Osteoblast (primary cell): ENCODE measurements around the gene HES1. TPM values are rescaled to one million over a fixed set of nuclear protein-coding genes. Genes with fewer than 3 reads are reported as not detected.
"Not testable (repeated sequence)": the region's sequence is repeated elsewhere in the genome, so short reads cannot be mapped to it uniquely, and the experiment has no call there.

Experiments
- DNase-seq: peaks from one replicate; pipeline ENCODE4 v3.0.0; 2011; ENCODE audit warnings: low spot score, mixed read lengths; ENCODE audit not compliant: insufficient read length; ENCODE audit errors: missing footprints
- H2AFZ ChIP-seq: 2 replicates; pipeline ENCODE4 v1.6.0; 2011; ENCODE audit warnings: mild to moderate bottlenecking, low read length
- H3K27ac ChIP-seq: 2 replicates; pipeline ENCODE4 v1.5.1; 2011; ENCODE audit warnings: mild to moderate bottlenecking, low read depth, low read length, moderate library complexity
- H3K27me3 ChIP-seq: 2 replicates; pipeline ENCODE4 v1.6.0; 2012; ENCODE audit warnings: mild to moderate bottlenecking, control low read depth, inconsistent platforms, low read length, moderate library complexity; ENCODE audit not compliant: insufficient read depth
- H3K36me3 ChIP-seq: 2 replicates; pipeline ENCODE4 v1.5.1; 2011; ENCODE audit warnings: mild to moderate bottlenecking, low read length, control low read depth, moderate library complexity; ENCODE audit not compliant: insufficient read depth
- H3K4me1 ChIP-seq: 2 replicates; pipeline ENCODE4 v1.5.1; 2011; ENCODE audit warnings: mild to moderate bottlenecking, low read length, control low read depth, moderate library complexity; ENCODE audit not compliant: insufficient read depth
- H3K4me2 ChIP-seq: 2 replicates; pipeline ENCODE4 v1.6.0; 2011; ENCODE audit warnings: mild to moderate bottlenecking, low read length; ENCODE audit not compliant: insufficient read depth
- H3K4me3 ChIP-seq: fragments of 200-600 bp; sonication (generic); 3 replicates; pipeline ENCODE4 v1.5.1; 2012; ENCODE audit warnings: mild to moderate bottlenecking, low read length, inconsistent platforms; ENCODE audit not compliant: insufficient read depth
- H3K79me2 ChIP-seq: 2 replicates; pipeline ENCODE4 v1.6.0; 2012; ENCODE audit warnings: mild to moderate bottlenecking, low read length, control low read depth, inconsistent platforms; ENCODE audit not compliant: insufficient read depth
- H3K9me3 ChIP-seq: 2 replicates; pipeline ENCODE4 v1.5.1; 2011; ENCODE audit warnings: low read depth, low read length, control low read depth
- H4K20me1 ChIP-seq: 2 replicates; pipeline ENCODE4 v1.6.0; 2012; ENCODE audit warnings: mild to moderate bottlenecking, low read length, control low read depth; ENCODE audit not compliant: insufficient read depth
- CTCF ChIP-seq: IDR thresholded peaks from 2 replicates; pipeline ENCODE4 v1.5.1; 2011; ENCODE audit warnings: mild to moderate bottlenecking, low read depth, low read length, moderate library complexity; ENCODE audit errors: extremely low read depth
- total RNA-seq: library from RNA; depleted of rRNA; stranded (reverse); fragments of >200 nt; gene quantifications from 2 replicates; pipeline ENCODE4 v1.2.3, GENCODE V29; 2012

Gene HES1
- total RNA-seq, 1 donor, result 4.7 TPM

- H3K79me2 ChIP-seq, result no peaks in the 10 kb centered on the region
- TF ChIP-seq CTCF, result no peak
- no peak overlapping the region for H2AFZ ChIP-seq
- H3K27ac ChIP-seq, result no peak overlapping the region
- H3K4me2 ChIP-seq, result no peak overlapping the region
- no peak for DNase-seq
- H3K4me3 ChIP-seq, result no peak overlapping the region
- H4K20me1 ChIP-seq, result no peaks in the 10 kb centered on the region
- H3K36me3 ChIP-seq, result no peaks in the 10 kb centered on the region
- H3K9me3 ChIP-seq, result no peaks in the 10 kb centered on the region
- H3K4me1 ChIP-seq, result peaks cover 21% of the 10 kb centered on the region
- no peaks in the 10 kb centered on the region for H3K27me3 ChIP-seq
These were observed 47.7 kb upstream of the HES1 start for GRCh38 chr3:194087995-194088855.

GRCh38 chr3:194089357-194090177 is 46.4 kb upstream of the HES1 start:
- Histone ChIP-seq H3K79me2 (no peaks in the 10 kb centered on the region), H3K27ac (peak overlapping the region; percentile 73), H3K9me3 (no peaks in the 10 kb centered on the region), H3K4me3 (no peak overlapping the region), H4K20me1 (no peaks in the 10 kb centered on the region), H3K4me2 (peak overlapping the region; percentile 21), H3K27me3 (no peaks in the 10 kb centered on the region), H3K4me1 (peaks cover 21% of the 10 kb centered on the region), H2AFZ (no peak overlapping the region), H3K36me3 (no peaks in the 10 kb centered on the region)
- peak; percentile 98 for DNase-seq
- no peak for TF ChIP-seq CTCF

GRCh38 chr3:194090178-194090555 is 45.8 kb upstream of the HES1 start:
- Histone ChIP-seq H3K4me2 (peak overlapping the region; percentile 15), H3K27ac (peak overlapping the region; percentile 73), H3K4me1 (peaks cover 21% of the 10 kb centered on the region)
- not testable (repeated sequence) for H4K20me1 ChIP-seq, H3K27me3 ChIP-seq, DNase-seq, H3K36me3 ChIP-seq, H3K9me3 ChIP-seq, H2AFZ ChIP-seq, H3K4me3 ChIP-seq, H3K79me2 ChIP-seq

- no peak overlapping the region for H3K27ac ChIP-seq
- no peak for DNase-seq
- H3K4me1 ChIP-seq, result peaks cover 21% of the 10 kb centered on the region
- H3K79me2 ChIP-seq, result no peaks in the 10 kb centered on the region
- H3K9me3 ChIP-seq, result no peaks in the 10 kb centered on the region
- no peak overlapping the region for H2AFZ ChIP-seq
- no peak overlapping the region for H3K4me2 ChIP-seq
- no peaks in the 10 kb centered on the region for H4K20me1 ChIP-seq
- H3K27me3 ChIP-seq, result no peaks in the 10 kb centered on the region
- H3K4me3 ChIP-seq, result no peak overlapping the region
- H3K36me3 ChIP-seq, result no peaks in the 10 kb centered on the region
- TF ChIP-seq CTCF, result no peak
These were observed 45.2 kb upstream of the HES1 start for GRCh38 chr3:194090716-194091115.
